Omental fat pad (tissue), 4 donors: ENCODE measurements around the gene RIMBP2. TPM values are rescaled to one million over a fixed set of nuclear protein-coding genes. Genes with fewer than 3 reads are reported as not detected.
"Not testable (repeated sequence)": the region's sequence is repeated elsewhere in the genome, so short reads cannot be mapped to it uniquely, and the experiment has no call there.

Experiments
- ATAC-seq: fragments of 150-250 bp; one replicate; pipeline ENCODE4 v1.9.1; 2016; ENCODE audit warnings: mild to moderate bottlenecking, moderate library complexity; ENCODE audit not compliant: low FRiP score
- DNase-seq: peaks from one replicate; pipeline ENCODE4 v3.0.0-alpha.2; 2019; ENCODE audit warnings: low spot score
- CTCF ChIP-seq, 3 donors: fragments of 450-650 bp; IDR thresholded peaks; one replicate each; pipeline ENCODE4 v1.5.1; 2016 to 2017; ENCODE audit warnings: antibody characterized with exemption in 3 of 3, mild to moderate bottlenecking in 3 of 3, moderate library complexity in 2 of 3
- total RNA-seq, 4 donors: library from RNA; depleted of rRNA; stranded (reverse); fragments of >200 nt; gene quantifications; one replicate each; pipeline ENCODE4 v1.1.0, GENCODE V29; 2016

The RIMBP2 gene
- total RNA-seq, 4 donors from 2014 or later, result 0.36 to 3.2 (median 1.6) TPM; not detected in 1

- no peak for TF ChIP-seq CTCF (IDR thresholded peaks at IDR 0.05)
- DNase-seq (no peak), ATAC-seq (no peak)
Observed at GRCh38 chr12:130745921-130746320, 29.8 kb upstream of the RIMBP2 start.

- no peak for TF ChIP-seq CTCF (IDR thresholded peaks at IDR 0.05)
- DNase-seq, result no peak
- ATAC-seq, result no peak
Observed at GRCh38 chr12:130744274-130744673, 28.2 kb upstream of the RIMBP2 start.

- TF ChIP-seq CTCF (IDR thresholded peaks at IDR 0.05), result no peak
- ATAC-seq, result no peak
Observed at GRCh38 chr12:130743606-130744005, 27.5 kb upstream of the RIMBP2 start.

GRCh38 chr12:130743176-130743575 is 27.1 kb upstream of the RIMBP2 start:
- TF ChIP-seq CTCF (IDR thresholded peaks at IDR 0.05), result no peak
- ATAC-seq, result no peak

More at GRCh38 chr12:130743606-130744005, 27.5 kb upstream of the RIMBP2 start:
- no peak for DNase-seq

GRCh38 chr12:130742716-130743115 is 26.6 kb upstream of the RIMBP2 start:
- no peak for TF ChIP-seq CTCF (IDR thresholded peaks at IDR 0.05)
- DNase-seq, result no peak
- ATAC-seq, result no peak

More at GRCh38 chr12:130743176-130743575, 27.1 kb upstream of the RIMBP2 start:
- DNase-seq, result no peak

GRCh38 chr12:130742112-130742511 is 26.0 kb upstream of the RIMBP2 start:
- DNase-seq, result no peak
- no peak for TF ChIP-seq CTCF (IDR thresholded peaks at IDR 0.05)
- ATAC-seq, result no peak

- DNase-seq, result no peak
- no peak for ATAC-seq
- no peak for TF ChIP-seq CTCF (IDR thresholded peaks at IDR 0.05)
Observed at GRCh38 chr12:130739571-130739970, 23.5 kb upstream of the RIMBP2 start.

- ATAC-seq, DNase-seq: not testable (repeated sequence)
Observed at GRCh38 chr12:130738403-130738802, 22.3 kb upstream of the RIMBP2 start.
